Epidermal melanocyte (primary cell): Measurements from ENCODE around the gene ADAM29.
"Not testable (repeated sequence)": the region's sequence is repeated elsewhere in the genome, so short reads cannot be mapped to it uniquely, and the experiment has no call there.

Experiments
- DNase-seq: peaks from one replicate; pipeline ENCODE4 v3.0.0; 2011; ENCODE audit warnings: low spot score; ENCODE audit not compliant: insufficient read length

The ADAM29 gene

DNA sequence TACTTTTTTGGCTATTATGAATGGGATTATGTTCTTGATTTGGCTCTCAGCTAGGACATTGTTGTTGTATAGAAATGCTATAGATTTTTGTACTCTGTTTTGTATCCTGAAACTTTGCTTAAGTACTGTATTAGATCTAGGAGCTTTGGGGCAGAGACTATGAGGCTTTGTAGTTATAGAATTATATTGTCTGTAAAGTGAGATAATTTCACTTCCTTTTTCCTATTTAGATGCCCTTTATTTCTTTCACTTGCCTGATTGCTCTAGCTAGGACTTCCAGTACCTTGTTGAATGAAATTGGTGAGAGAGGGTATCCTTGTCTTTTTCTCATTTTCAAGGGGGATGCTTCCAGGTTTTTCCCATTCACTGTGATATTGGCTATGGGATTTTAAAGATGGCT lies 28.1 kb downstream of the ADAM29 start:
- no peak for DNase-seq

DNA sequence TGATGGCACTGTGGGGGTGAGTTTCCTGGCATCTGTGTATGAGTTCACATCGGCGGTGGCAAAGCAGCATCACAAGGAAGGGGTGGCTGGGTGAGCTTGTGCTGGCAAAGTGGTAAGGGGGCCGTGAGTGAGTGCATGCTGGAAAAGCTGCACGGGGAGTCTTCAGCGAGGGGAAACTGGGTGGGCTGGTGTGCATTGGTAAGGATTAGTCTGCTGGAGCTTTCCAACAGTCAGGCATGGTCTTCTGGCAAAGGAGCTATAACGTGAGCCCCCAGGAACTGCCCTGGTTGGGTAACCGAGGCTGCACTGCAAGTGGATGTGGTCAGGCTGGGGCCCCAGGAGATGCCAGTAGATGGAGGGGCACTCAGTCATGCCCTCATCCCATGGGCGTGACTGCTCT lies 30.7 kb downstream of the ADAM29 start:
- DNase-seq, result no peak

DNA sequence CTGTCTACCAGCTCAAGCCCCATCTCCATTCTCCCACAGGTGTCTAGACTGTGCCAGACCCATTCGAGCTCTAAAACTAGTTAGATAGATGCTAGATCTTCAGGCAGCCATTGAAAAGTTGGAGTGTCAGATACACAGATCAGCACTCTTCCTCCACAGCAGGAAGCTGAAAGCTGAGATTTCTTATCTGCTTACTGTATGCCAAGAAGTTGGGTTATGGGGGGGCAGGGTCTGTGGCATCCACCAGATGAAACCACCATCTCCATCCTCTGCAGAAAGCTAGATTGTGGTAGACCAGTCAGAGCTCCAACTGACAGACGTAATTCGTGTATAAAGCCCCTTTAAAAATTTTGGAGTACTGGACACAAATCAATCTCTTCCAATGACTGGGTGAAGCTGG lies 54.8 kb downstream of the ADAM29 start:
- DNase-seq, result no peak

DNA sequence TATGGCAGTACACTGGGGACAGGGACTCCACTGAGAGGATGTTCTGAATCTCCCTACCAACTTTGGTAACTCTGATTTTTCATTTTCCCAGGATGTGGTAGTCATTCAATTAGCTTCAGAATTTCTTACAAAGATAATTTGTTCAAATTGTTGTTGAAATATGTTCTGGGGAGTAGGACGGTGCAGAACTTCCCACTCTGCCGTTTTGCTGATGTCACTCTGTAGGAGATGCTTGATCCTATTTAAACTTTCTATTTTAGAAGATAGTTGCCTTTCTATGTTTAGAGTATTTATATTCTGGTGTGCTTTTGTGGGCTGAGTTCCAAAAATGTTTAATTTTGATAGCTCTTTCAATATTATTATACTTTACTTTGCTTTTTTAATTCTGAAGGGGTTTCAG lies 55.2 kb downstream of the ADAM29 start:
- DNase-seq, result no peak

DNA sequence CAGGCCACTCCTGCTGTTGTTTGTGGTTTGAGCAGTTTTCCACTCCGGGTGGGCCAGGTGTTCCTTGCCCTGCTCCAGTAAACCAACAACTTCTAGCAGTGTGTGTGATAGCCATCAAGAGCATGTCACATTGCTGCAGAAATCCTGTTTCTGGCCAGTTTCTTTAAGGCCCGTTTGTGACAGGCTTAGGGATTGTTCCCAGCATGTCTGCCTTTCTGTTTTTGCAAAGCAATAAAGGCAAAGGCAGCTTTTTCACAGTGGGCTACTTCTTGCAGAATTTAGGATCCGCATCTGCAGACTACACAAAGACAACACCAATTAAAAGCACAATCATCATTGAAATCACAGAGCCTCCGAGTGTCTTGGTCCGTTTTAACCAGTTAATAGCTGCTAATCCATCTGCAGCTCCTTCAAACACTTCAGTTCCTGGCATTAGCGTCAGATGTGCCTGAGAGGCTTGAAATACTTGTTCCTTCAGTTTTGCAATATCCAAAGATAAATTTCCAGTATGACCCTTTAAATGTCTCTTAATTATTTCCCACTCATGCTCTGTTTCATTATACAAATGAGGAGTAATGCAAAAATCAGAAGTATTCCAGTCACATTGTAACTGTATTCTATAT lies 65.1 kb downstream of the ADAM29 start:
- no peak for DNase-seq

GRCh38 chr4:174983870-174984269 lies 65.7 kb downstream of the ADAM29 start:
- not testable (repeated sequence) for DNase-seq

DNA sequence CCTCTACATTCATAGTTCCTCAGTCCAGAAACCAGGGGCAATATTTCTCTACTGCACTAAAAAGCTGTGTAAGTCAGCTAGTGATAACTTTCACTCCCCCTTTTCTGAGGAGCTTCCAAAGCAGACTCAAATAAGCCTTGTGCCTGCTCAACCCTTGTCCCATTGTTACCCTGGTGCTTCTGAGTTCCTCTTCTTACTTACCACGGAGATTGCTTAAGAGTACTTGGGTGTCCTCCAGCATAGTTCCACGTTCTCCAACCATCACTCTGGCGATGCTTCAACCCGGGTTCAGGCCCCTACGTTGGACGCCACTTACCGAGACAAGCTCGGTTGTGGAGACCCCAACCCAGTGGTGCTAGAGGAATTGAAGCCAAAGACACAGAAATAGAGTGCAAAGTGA lies 71.6 kb downstream of the ADAM29 start:
- DNase-seq, result no peak

DNA sequence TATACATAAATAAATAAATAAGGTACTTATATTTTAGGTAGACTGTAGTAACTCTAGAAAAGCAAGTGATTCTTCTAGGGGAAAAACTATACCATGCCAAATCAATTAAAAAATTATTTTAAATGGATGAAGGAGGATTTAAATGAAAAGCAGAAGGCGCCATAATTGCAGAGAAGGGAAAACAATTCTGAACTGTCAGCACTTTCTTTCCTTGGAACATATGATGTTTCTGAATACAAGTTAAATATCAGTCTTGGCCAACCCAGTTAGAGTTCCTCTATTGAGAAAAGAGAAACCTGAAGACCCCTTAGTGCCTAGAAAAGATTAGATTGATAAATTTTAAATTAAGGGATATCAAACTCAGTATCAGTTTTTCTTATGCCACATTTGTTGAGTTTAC lies 75.8 kb downstream of the ADAM29 start:
- DNase-seq, result no peak

DNA sequence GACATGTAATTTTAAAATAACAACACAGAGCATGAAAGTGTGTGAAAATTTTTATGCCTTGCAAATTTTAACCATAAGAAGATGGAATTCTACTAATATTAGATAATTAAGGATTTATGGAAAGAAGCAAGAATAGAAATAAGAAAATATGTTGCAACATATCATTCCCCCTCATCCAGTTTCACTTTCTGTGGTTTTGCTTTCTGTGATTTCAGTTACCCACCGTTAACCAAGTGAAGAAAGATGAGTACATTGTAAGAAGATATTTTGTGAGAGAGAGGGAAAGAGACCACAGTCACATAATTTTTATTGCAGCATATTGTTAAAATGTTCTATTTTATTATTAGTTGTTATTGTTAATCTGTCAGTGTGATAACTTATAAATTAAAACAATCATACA lies 77.9 kb downstream of the ADAM29 start:
- DNase-seq, result no peak

DNA sequence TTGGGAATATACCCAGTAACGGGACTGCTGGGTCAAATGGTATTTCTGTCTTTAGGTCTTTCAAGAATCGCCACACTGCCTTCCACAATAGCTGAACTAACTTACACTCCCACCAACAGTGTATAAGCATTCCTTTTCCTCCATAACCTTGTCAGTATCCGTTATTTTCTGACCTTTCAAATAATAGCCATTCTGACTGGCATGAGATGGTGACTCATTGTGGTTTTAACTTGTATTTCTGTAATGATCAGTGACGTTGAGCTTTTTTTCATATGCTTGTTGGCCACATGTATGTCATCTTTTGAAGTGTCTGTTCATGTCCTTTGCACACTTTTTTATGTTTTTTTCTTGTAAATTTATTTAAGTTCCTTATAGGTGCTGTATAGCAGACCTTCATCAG lies 81.2 kb downstream of the ADAM29 start:
- DNase-seq, result no peak

GRCh38 chr4:175017751-175018150 lies 99.6 kb downstream of the ADAM29 start:
- DNase-seq, result no peak

DNA sequence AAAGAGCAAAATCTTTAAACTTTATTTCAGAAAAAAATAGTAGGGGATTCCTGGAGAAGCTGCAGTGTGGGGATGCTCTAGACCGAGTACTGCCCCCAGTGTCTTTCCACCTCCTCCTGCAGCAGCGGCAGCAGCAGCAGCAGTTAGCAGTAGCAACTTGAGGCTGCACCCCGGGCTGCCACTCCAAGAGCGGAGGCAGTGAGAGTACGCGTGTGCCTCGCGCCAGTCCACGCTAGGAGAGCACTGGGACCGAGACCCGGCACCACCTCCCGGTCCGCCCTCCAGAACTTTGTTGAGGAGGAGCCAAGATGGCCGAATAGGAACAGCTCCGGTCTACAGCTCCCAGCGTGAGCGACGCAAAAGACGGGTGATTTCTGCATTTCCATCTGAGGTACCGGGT lies 101.3 kb downstream of the ADAM29 start:
- DNase-seq, result not testable (repeated sequence)
